ENCODE results near the gene BCL2.

The BCL2 gene

DNA sequence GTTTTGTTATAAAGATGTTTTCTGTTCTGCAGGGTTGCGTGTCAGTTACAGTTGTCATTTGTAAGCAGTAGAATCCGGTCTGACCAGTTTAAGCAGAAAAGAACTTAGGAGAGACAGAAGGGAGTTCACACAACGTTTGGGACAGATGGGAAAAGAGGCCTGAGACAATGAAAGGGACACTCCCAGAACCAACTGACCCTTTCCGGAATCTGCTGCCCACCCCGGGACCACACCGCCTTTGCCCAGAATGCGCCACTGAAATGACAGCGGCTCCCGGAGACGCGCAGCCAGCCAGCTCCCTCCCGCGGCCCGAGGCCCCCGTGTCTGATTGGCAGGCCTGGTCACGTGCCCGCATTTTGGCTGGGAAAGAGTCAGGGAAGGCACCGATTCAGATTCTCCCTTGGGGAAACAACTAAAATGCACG, 244.6 kb downstream of the BCL2 start:
- DNase-seq, result peak; percentile 23

DNA sequence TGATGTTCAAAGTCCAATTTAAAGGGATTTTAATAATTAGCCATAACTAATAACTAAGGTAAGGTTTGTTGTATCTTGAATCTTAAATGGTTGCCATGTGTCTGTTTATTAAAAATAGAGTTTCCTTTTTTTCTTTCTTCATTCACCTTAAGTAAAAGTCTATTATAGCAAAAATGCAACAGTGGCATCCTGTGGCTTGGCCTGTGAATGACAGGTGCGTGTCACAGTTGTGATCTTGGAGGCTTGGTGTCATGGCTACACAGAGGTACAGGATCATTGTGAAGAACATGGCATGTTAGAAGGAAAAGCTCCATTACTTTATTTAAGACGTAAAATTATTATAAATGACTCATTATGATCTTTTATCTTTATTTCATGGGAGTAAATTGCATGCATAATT, 246.1 kb downstream of the BCL2 start:
- no peak for DNase-seq

Data from stimulated activated naive CD4-positive, alpha-beta T cell treated with Interleukin-2 at 50 U/mL for 16 hours (primary cell).